Activated CD8-positive, alpha-beta T cell treated with anti-CD3 and anti-CD28 coated beads, Interleukin-2, amount 10 ng/mL, durations not matched to agents 7 days and 5 days (primary cell): Measurements from ENCODE around the gene IMPA2. TPM values are rescaled to one million over a fixed set of nuclear protein-coding genes. Genes with fewer than 3 reads are reported as not detected.
"Not testable (repeated sequence)": the region's sequence is repeated elsewhere in the genome, so short reads cannot be mapped to it uniquely, and the experiment has no call there.

ENCODE experiments used
- ATAC-seq: fragments of 150-1000 bp; cut with Tn5 transposase; one replicate; pipeline ENCODE4 v1.10.0; 2021; ENCODE audit warnings: moderate library complexity
- CTCF ChIA-PET: fragments of 350-600 bp; sonication (Branson Sonifier 250); formaldehyde crosslinking; loops from one replicate; lab custom pipeline; 2021; ENCODE audit warnings: antibody characterized with exemption; lab: Charles Lee
- POLR2A ChIA-PET: fragments of 350-600 bp; sonication (Branson Sonifier 250); formaldehyde crosslinking; loops from one replicate; lab custom pipeline; 2021; ENCODE audit warnings: antibody characterized with exemption; lab: Charles Lee
- DNase-seq: peaks from one replicate; pipeline ENCODE4 v3.0.0-alpha.2; 2020
- H3K27ac Mint-ChIP-seq: one replicate; pipeline ENCODE4 v1.8.0; 2021; ENCODE audit warnings: mild to moderate bottlenecking, mixed read lengths
- H3K27me3 Mint-ChIP-seq: one replicate; pipeline ENCODE4 v1.8.0; 2021; ENCODE audit warnings: low read depth, mixed read lengths
- H3K36me3 Mint-ChIP-seq: one replicate; pipeline ENCODE4 v1.8.0; 2021; ENCODE audit warnings: low read depth, mixed read lengths
- H3K4me1 Mint-ChIP-seq: one replicate; pipeline ENCODE4 v1.8.0; 2021; ENCODE audit warnings: low read depth, mixed read lengths
- H3K4me3 Mint-ChIP-seq: one replicate; pipeline ENCODE4 v1.8.0; 2021; ENCODE audit warnings: mild to moderate bottlenecking, mixed read lengths
- H3K9me3 Mint-ChIP-seq: one replicate; pipeline ENCODE4 v1.8.0; 2022; ENCODE audit warnings: mixed read lengths; ENCODE audit not compliant: insufficient read depth
- total RNA-seq, 2 experiments: library from RNA; stranded (reverse); gene quantifications; one replicate each; pipeline ENCODE4 v1.2.3, GENCODE V29; 2021

The IMPA2 gene
- total RNA-seq, 2 experiments from 2014 or later = 21.1 to 22.3 TPM

GRCh38 chr18:11969904-11970835, 11.1 kb upstream of the IMPA2 start:
- DNase-seq (no peak), ATAC-seq (no peak)
- no peaks in the 10 kb centered on the region for H3K9me3 Mint-ChIP-seq
- CTCF ChIA-PET = interaction anchor here (1.1 kb wide), 1 partner anchor 26 kb away, joined by 4 read pairs; no protein-coding TSS in a partner anchor
- no peak overlapping the region for H3K27ac Mint-ChIP-seq
- H3K4me3 Mint-ChIP-seq = no peak overlapping the region
- no peaks in the 10 kb centered on the region for H3K36me3 Mint-ChIP-seq
- H3K27me3 Mint-ChIP-seq = no peaks in the 10 kb centered on the region
- POLR2A ChIA-PET = no interaction called here
- no peaks in the 10 kb centered on the region for H3K4me1 Mint-ChIP-seq

- H3K9me3 Mint-ChIP-seq, DNase-seq, H3K27me3 Mint-ChIP-seq, H3K27ac Mint-ChIP-seq, H3K4me1 Mint-ChIP-seq, POLR2A ChIA-PET, H3K4me3 Mint-ChIP-seq, ATAC-seq, H3K36me3 Mint-ChIP-seq, CTCF ChIA-PET: not testable (repeated sequence)
Observed at GRCh38 chr18:11970836-11971226, 10.5 kb upstream of the IMPA2 start.

DNA sequence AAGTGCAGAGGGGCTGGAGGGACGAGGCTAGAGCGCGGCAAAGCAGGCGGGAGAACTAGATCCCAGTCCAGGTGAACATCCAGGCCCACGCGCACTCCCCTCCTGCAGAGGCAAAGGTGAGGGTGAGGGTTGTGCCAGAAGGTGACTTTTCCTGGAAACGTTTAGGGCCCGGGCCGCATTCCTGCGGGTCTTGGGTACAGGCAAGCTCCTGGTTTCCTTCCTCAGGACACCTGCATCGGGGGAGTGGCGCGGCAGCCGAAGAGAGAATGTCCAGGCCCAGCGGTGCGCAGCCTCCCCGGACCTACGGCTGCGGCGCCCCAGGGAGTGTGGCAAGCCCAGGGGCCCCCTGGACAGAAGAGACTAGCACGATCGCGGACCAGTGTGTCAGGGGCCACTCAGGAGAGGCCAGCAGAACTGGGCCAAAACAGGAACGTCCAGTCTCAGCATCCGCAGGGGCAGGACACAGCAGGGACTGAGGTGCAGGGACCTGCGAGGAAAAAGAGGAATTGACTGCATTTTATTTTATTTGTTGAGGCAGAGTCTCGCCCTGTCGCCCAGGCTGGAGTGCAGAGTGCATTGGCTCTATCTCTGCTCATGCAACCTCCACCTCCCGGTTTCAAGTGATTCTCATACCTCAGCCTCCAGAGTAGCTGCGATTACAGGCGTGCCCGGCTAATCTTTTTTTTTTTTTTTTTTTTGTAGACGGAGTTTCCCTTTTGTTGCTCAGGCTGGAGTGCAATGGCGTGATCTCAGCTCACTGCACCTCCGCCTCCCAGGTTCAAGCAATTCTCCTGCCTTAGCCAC, 8.7 kb upstream of the IMPA2 start:
- ChIA-PET POLR2A (no interaction called here), CTCF (no interaction called here)
- DNase-seq (no peak), ATAC-seq (no peak)
- H3K27me3 Mint-ChIP-seq = no peaks in the 10 kb centered on the region
- no peaks in the 10 kb centered on the region for H3K9me3 Mint-ChIP-seq
- no peaks in the 10 kb centered on the region for H3K4me1 Mint-ChIP-seq
- no peak overlapping the region for H3K4me3 Mint-ChIP-seq
- no peak overlapping the region for H3K27ac Mint-ChIP-seq
- no peaks in the 10 kb centered on the region for H3K36me3 Mint-ChIP-seq

GRCh38 chr18:11974741-11975325, 6.5 kb upstream of the IMPA2 start:
- Mint-ChIP-seq H3K9me3 (no peaks in the 10 kb centered on the region), H3K27ac (no peak overlapping the region), H3K27me3 (no peaks in the 10 kb centered on the region), H3K36me3 (no peaks in the 10 kb centered on the region), H3K4me3 (no peak overlapping the region), H3K4me1 (peaks cover under 1% of the 10 kb centered on the region)
- ChIA-PET POLR2A (interaction anchor here (0.5 kb wide), 1 partner anchor 1565 kb away, joined by 3 read pairs; no protein-coding TSS in a partner anchor), CTCF (no interaction called here)
- no peak for DNase-seq
- ATAC-seq = no peak

- Mint-ChIP-seq H3K9me3 (no peaks in the 10 kb centered on the region), H3K27ac (no peak overlapping the region), H3K36me3 (no peaks in the 10 kb centered on the region), H3K4me1 (peaks cover 6% of the 10 kb centered on the region), H3K4me3 (no peak overlapping the region), H3K27me3 (no peaks in the 10 kb centered on the region)
- ChIA-PET CTCF (interaction anchor here (1.2 kb wide), 1 partner anchor 63 kb away, joined by 4 read pairs; no protein-coding TSS in a partner anchor), POLR2A (interaction anchor here (0.6 kb wide), 1 partner anchor 653 kb away, joined by 5 read pairs; no protein-coding TSS in a partner anchor)
- no peak for ATAC-seq
- no peak for DNase-seq
Observed at GRCh38 chr18:11975723-11976122, 5.6 kb upstream of the IMPA2 start.

DNA sequence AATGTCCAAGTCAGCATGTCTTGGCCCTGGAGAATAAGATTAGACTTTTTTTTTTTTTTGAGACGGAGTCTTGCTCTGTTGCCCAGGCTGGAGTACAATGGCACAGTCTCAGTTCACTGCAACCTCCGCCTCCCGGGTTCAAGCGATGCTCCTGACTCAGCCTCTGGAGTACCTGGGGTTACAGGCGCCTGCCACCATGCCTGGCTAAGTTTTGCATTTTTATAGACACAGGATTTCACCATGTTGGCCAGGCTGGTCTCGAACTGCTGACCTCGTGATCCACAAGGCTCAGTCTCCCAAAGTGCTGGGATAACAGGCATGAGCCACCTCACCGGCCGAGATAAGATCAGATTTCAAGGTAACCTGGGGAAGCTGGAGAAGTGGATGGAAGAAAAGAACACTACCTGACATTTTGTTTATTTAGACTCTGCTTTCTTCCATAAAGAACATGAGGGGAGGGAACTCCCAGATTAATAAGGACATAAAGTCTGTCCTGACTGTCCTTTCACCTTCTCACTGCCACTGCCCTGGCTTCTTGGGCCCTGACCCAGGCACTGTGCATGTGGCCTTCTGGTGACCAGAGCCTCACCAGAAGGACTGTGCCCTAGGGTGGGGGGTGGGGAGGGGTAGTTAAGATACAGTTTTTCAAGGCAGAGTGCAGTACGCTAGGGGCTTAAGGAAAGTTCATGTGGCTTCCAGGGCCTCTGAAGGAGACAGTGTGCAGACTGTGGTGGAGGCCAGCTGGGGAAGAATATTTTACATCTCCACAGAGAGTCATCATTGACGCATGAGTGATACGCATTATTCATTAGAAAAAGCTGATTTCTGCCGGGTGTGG, 4.8 kb upstream of the IMPA2 start:
- ATAC-seq = no peak
- ChIA-PET POLR2A (interaction anchor here (0.6 kb wide), 1 partner anchor 653 kb away, joined by 5 read pairs; no protein-coding TSS in a partner anchor), CTCF (interaction anchor here (1.0 to 1.2 kb wide), 2 partner anchors 19 to 62 kb away, joined by 3 to 4 read pairs; no protein-coding TSS in a partner anchor)
- Mint-ChIP-seq H3K27me3 (no peaks in the 10 kb centered on the region), H3K36me3 (no peaks in the 10 kb centered on the region), H3K4me3 (no peak overlapping the region), H3K9me3 (no peaks in the 10 kb centered on the region), H3K4me1 (peaks cover 6% of the 10 kb centered on the region), H3K27ac (no peak overlapping the region)
- DNase-seq = no peak

DNA sequence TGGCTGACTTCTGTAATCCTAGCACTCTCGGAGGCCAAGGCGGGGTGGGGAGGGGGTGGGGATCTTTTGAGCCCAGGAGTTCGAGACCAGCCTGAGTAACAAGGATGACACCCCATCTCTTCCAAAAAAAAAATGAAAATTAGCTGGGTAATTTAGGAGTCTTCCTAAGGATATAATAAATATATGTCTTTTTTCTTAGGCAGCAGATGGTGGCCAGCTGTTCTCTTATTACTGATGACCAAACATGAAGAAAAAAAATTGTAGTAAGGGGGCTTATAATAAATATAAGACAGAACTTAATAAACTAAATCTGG, 4.2 kb upstream of the IMPA2 start:
- Mint-ChIP-seq H3K4me3 (no peak overlapping the region), H3K27ac (no peak overlapping the region), H3K4me1 (peaks cover 9% of the 10 kb centered on the region), H3K27me3 (no peaks in the 10 kb centered on the region), H3K9me3 (no peaks in the 10 kb centered on the region), H3K36me3 (no peaks in the 10 kb centered on the region)
- ChIA-PET POLR2A (no interaction called here), CTCF (interaction anchor here (0.6 to 1.0 kb wide), 2 partner anchors 18 to 39 kb away, joined by 3 read pairs; no protein-coding TSS in a partner anchor)
- ATAC-seq (no peak), DNase-seq (no peak)

DNA sequence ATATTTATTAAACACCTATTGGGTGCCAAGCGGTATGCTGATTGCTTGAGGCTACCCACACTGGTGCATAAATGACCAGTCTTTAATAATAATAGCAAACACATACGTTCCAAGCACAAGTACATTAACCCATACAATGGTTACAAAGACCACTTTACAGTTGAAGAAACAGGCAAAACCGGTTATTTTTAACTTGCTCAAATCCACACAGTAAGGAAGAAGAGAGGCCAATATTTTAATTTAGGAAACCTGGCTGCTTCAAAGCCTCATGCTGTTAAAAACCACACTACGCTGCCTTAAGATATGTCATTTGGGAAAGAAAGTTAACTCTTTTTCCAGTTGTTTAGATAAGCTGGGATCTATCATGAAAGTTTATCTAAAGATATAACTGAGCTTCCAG, 2.4 kb upstream of the IMPA2 start:
- CTCF ChIA-PET = interaction anchor here (4.6 kb wide), 1 partner anchor 41 kb away, joined by 29 read pairs; no protein-coding TSS in a partner anchor
- no peak for DNase-seq
- Mint-ChIP-seq H3K36me3 (no peaks in the 10 kb centered on the region), H3K27me3 (peaks cover 3% of the 10 kb centered on the region), H3K4me3 (no peak overlapping the region), H3K27ac (no peak overlapping the region), H3K9me3 (no peaks in the 10 kb centered on the region), H3K4me1 (peaks cover 17% of the 10 kb centered on the region)
- no peak for ATAC-seq
- POLR2A ChIA-PET = no interaction called here

GRCh38 chr18:11980163-11980493, 1.2 kb upstream of the IMPA2 start:
- POLR2A ChIA-PET = interaction anchor here (2.0 to 2.4 kb wide), 2 partner anchors 33 to 71 kb away, joined by 6 to 10 read pairs; no protein-coding TSS in a partner anchor
- Mint-ChIP-seq H3K36me3 (no peaks in the 10 kb centered on the region), H3K27ac (peak overlapping the region; percentile 61), H3K27me3 (peaks cover 3% of the 10 kb centered on the region), H3K4me3 (peak overlapping the region; percentile 87), H3K4me1 (peaks cover 17% of the 10 kb centered on the region), H3K9me3 (no peaks in the 10 kb centered on the region)
- DNase-seq = no peak
- ATAC-seq = no peak
- CTCF ChIA-PET = interaction anchor here (1.3 to 4.6 kb wide), 3 partner anchors 15 to 42 kb away, joined by 4 to 36 read pairs (median 29); no protein-coding TSS in a partner anchor

DNA sequence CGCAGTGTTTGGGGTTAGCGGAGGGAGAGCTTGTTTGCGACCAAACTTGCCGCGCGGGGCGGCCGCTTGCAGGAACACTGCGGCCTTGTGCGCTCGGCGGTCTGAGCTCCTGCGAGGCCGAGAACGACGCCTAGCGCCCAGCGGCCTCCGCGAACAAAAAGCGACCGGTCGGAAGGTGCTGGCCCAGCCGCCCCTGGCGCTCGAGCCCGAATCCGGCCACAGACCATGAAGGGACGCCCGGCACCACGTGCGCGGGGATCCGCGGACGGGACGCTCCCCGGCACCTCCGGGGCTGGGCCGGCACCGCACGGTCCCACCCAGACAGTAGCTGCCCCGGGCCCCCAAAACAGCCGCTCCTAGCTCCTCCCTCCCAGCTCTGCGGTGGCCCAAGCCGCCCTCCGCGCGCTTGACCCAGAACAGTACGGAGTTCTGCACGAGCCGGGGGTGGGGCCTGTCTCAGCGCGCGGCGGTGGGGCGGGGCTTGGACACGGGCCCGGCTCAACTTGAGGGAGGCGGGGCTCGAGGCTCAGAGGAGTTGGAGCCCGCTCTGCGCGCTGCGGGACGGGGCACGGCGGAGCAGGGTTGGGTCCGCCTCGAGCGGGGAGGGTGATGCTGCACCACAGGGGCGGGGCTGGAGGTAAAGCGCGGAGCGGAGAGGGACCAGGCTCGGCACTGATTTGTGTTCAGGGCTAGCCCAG, 664 bp upstream of the IMPA2 start:
- H3K9me3 Mint-ChIP-seq = no peaks in the 10 kb centered on the region
- H3K4me3 Mint-ChIP-seq = peak overlapping the region; percentile 87
- DNase-seq (peak; percentile 98), ATAC-seq (peak; percentile 94)
- ChIA-PET CTCF (interaction anchor here (1.3 to 4.6 kb wide), 3 partner anchors 15 to 43 kb away, joined by 4 to 36 read pairs (median 29); no protein-coding TSS in a partner anchor), POLR2A (interaction anchor here (1.4 to 2.4 kb wide), 3 partner anchors 10 to 71 kb away, joined by 4 to 10 read pairs (median 6); no protein-coding TSS in a partner anchor)
- H3K36me3 Mint-ChIP-seq = no peaks in the 10 kb centered on the region
- H3K4me1 Mint-ChIP-seq = peaks cover 17% of the 10 kb centered on the region
- H3K27ac Mint-ChIP-seq = peak overlapping the region; percentile 78
- H3K27me3 Mint-ChIP-seq = peaks cover 3% of the 10 kb centered on the region
